ELF-1 (cell line): ENCODE measurements around the gene AGT.
A peak's percentile ranks its signal among the peaks of the same experiment; 100 is the strongest.
"Not testable (repeated sequence)": the region's sequence is repeated elsewhere in the genome, so short reads cannot be mapped to it uniquely, and the experiment has no call there.

Experiments used
- DNase-seq: peaks from one replicate; pipeline ENCODE4 v3.0.0-alpha.2; 2016; ENCODE audit warnings: low read depth, low spot score

Gene AGT

GRCh38 chr1:230744382-230744781, 30.5 kb upstream of the AGT start:
- no peak for DNase-seq

GRCh38 chr1:230743899-230744298, 30.0 kb upstream of the AGT start:
- DNase-seq = no peak

- DNase-seq = no peak
Observed at GRCh38 chr1:230739564-230740290, 25.8 kb upstream of the AGT start.

- no peak for DNase-seq
Observed at GRCh38 chr1:230737622-230738262, 23.8 kb upstream of the AGT start.

GRCh38 chr1:230735447-230735846, 21.5 kb upstream of the AGT start:
- DNase-seq = no peak

GRCh38 chr1:230730977-230731376, 17.1 kb upstream of the AGT start:
- no peak for DNase-seq

- DNase-seq = peak; percentile 91
Observed at GRCh38 chr1:230728710-230729392, 14.9 kb upstream of the AGT start.

- no peak for DNase-seq
Observed at GRCh38 chr1:230725256-230726012, 11.5 kb upstream of the AGT start.

GRCh38 chr1:230721849-230722522, 8.1 kb upstream of the AGT start:
- DNase-seq = not testable (repeated sequence)

- no peak for DNase-seq
Observed at GRCh38 chr1:230717251-230717650, 3.3 kb upstream of the AGT start.

GRCh38 chr1:230716453-230716852, 2.5 kb upstream of the AGT start:
- DNase-seq = not testable (repeated sequence)

- no peak for DNase-seq
Observed at GRCh38 chr1:230715510-230715909, 1.6 kb upstream of the AGT start.

- DNase-seq = no peak
Observed at GRCh38 chr1:230713547-230713914, 391 bp downstream of the AGT start.

- no peak for DNase-seq
Observed at GRCh38 chr1:230713138-230713537, 784 bp downstream of the AGT start.

GRCh38 chr1:230712470-230712942, 1.4 kb downstream of the AGT start:
- DNase-seq = no peak

- no peak for DNase-seq
Observed at GRCh38 chr1:230711245-230711644, 2.7 kb downstream of the AGT start.

- no peak for DNase-seq
Observed at GRCh38 chr1:230710543-230710904, 3.4 kb downstream of the AGT start.

- DNase-seq = no peak
Observed at GRCh38 chr1:230709619-230710542, 4.0 kb downstream of the AGT start.

- peak; percentile 29 for DNase-seq
Observed at GRCh38 chr1:230708631-230709580, 5.0 kb downstream of the AGT start.
